Thyroid gland (tissue), 4 donors: ENCODE measurements around the gene CCR8. TPM values are rescaled to one million over a fixed set of nuclear protein-coding genes. Genes with fewer than 3 reads are reported as not detected.

Source experiments
- DNase-seq, 2 donors: peaks; one replicate each; pipeline ENCODE4 v3.0.0-alpha.2; 2019
- H3K27ac ChIP-seq, 3 donors: fragments of 200-600 bp; sonication (generic); 1 replicate in 2 of 3; 2 replicates in 1 of 3; pipeline ENCODE4 v1.5.1; 2016 to 2019; ENCODE audit warnings: mild to moderate bottlenecking in 1 of 3, moderate library complexity in 1 of 3
- H3K27me3 ChIP-seq: fragments of 200-600 bp; sonication (generic); one replicate; pipeline ENCODE4 v1.5.1; 2019
- H3K36me3 ChIP-seq, 2 donors: fragments of 200-600 bp; sonication (generic); one replicate each; pipeline ENCODE4 v1.5.1; 2016 to 2019
- H3K4me1 ChIP-seq, 2 donors: fragments of 200-600 bp; sonication (generic); one replicate each; pipeline ENCODE4 v1.5.1; 2017 to 2019
- H3K4me3 ChIP-seq, 3 donors: fragments of 200-600 bp; sonication (generic); replicated peaks in 1 of 3; 1 replicate in 2 of 3; 2 replicates in 1 of 3; pipeline ENCODE4 v1.5.1; 2016; ENCODE audit warnings: mild to moderate bottlenecking in 1 of 3
- H3K9me3 ChIP-seq: fragments of 200-600 bp; sonication (generic); one replicate; pipeline ENCODE4 v1.5.1; 2017
- POLR2A ChIP-seq, 2 donors: fragments of 450-650 bp; IDR thresholded peaks; one replicate each; pipeline ENCODE4 v1.6.1; 2017; ENCODE audit warnings: antibody characterized with exemption in 2 of 2, mild to moderate bottlenecking in 2 of 2, moderate library complexity in 1 of 2
- WGBS, 2 donors: methylation state at CpG; one replicate each; pipeline ENCODE4 v1.1.5; 2017; 5-methylcytosine and 5-hydroxymethylcytosine counted together
- intact Hi-C: fragments of 100-400 bp; cut with DNase I; formaldehyde crosslinking; loops from one replicate; pipeline ENCODE4 v1.15.1; 2023
- total RNA-seq, 4 donors: library from RNA; depleted of rRNA; stranded (reverse); fragments of >200 nt; gene quantifications; one replicate each; pipeline ENCODE4 v1.2.3, GENCODE V29; 2016
- TF ChIP-seq, protein P1 (sequence below), 6 experiments: fragments of 200-600 bp in 3 of 6; fragments of 450-650 bp in 3 of 6; sonication (generic) in 3 of 6; IDR thresholded peaks; one replicate each; pipeline ENCODE4 v1.5.1; 2016 to 2019; ENCODE audit warnings: antibody characterized with exemption in 6 of 6, mild to moderate bottlenecking in 2 of 6, inconsistent platforms in 1 of 6, moderate library complexity in 1 of 6

The CCR8 gene
- total RNA-seq, 4 donors from 2014 or later: not detected

DNA sequence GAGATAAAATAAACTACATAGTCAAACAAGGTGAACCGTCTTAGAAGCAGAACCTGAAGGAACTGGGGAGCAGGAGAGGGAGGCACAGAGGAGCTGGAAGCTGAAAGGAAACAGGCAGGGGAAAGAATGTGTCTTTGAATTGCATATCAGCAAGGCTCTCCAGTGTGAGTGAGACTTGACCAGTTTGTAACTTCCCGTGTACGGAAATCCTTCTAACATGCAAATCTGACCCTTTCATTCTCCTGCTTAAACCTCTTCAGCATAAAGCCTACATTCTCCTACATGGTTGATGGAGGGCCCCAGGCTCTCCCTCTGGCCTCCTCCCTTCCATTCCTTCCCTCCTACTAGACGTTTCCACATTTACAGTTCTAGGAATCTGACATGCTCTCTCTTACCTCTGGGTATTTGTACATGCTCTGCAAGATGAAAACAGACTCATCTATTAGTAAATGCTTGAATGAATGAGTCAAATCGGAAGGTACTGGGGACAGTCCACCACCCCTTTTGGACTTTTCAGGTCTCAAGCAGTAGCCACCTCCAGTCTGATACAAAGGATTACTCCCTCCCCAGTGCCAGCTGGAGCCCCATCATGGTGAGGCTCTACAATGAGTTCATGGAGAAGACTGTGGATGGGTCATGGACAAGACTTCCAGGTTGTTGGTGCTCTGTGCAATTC is 47.6 kb downstream of the CCR8 start:
- H3K27me3 ChIP-seq: no peaks in the 10 kb centered on the region
- no peaks in the 10 kb centered on the region for H3K9me3 ChIP-seq
- H3K4me3 ChIP-seq: no peak overlapping the region
- no peak for DNase-seq
- H3K27ac ChIP-seq: no peak overlapping the region
- peaks cover 0 to 3% of the 10 kb centered on the region in 2 donors for H3K4me1 ChIP-seq
- intact Hi-C loops: loop anchor here (5.0 kb wide), 1 partner anchor 85 kb away; no protein-coding TSS in a partner anchor
- TF ChIP-seq, protein P1, sequence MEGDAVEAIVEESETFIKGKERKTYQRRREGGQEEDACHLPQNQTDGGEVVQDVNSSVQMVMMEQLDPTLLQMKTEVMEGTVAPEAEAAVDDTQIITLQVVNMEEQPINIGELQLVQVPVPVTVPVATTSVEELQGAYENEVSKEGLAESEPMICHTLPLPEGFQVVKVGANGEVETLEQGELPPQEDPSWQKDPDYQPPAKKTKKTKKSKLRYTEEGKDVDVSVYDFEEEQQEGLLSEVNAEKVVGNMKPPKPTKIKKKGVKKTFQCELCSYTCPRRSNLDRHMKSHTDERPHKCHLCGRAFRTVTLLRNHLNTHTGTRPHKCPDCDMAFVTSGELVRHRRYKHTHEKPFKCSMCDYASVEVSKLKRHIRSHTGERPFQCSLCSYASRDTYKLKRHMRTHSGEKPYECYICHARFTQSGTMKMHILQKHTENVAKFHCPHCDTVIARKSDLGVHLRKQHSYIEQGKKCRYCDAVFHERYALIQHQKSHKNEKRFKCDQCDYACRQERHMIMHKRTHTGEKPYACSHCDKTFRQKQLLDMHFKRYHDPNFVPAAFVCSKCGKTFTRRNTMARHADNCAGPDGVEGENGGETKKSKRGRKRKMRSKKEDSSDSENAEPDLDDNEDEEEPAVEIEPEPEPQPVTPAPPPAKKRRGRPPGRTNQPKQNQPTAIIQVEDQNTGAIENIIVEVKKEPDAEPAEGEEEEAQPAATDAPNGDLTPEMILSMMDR (IDR thresholded peaks at IDR 0.05): no peak
- no peak for TF ChIP-seq POLR2A (IDR thresholded peaks at IDR 0.05)
- 74 to 76% methylated on average over 5 of the region's 5 CpGs for WGBS, 2 donors
- H3K36me3 ChIP-seq: no peaks in the 10 kb centered on the region

DNA sequence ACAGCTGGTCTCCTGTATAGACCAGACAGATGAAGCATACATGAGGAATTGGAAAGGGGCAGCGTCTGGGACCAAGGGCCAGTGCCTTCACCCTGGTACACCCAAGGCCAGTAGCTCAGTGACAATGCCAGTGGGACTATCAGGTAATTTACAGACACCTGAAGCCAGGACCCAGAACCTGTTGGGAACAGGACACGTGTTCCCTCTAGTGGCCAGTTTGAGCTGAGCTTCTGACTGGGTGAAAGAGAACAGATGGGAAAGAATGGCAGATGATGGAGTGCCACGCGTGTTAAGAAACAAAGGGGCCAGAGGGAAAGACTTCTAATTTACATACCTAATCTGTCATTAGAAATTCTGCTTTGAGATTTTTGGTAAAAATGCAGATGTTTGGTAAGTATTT is 48.6 kb downstream of the CCR8 start:
- TF ChIP-seq, protein P1 (IDR thresholded peaks at IDR 0.05): peak in 5 of 6 experiments; percentile 64 to 81 (median 80)
- TF ChIP-seq POLR2A (IDR thresholded peaks at IDR 0.05): no peak
- WGBS, 2 donors: 28 to 30% methylated on average over 4 of the region's 4 CpGs
- Histone ChIP-seq H3K4me1 (peaks cover 5 to 8% of the 10 kb centered on the region in 2 donors), H3K27me3 (no peaks in the 10 kb centered on the region), H3K4me3 (no peak overlapping the region), H3K36me3 (no peaks in the 10 kb centered on the region), H3K27ac (no peak overlapping the region), H3K9me3 (no peaks in the 10 kb centered on the region)
- peak; percentile 74 to 75 for DNase-seq
- intact Hi-C loops: loop anchor here (5.0 kb wide), 1 partner anchor 86 kb away; no protein-coding TSS in a partner anchor

DNA sequence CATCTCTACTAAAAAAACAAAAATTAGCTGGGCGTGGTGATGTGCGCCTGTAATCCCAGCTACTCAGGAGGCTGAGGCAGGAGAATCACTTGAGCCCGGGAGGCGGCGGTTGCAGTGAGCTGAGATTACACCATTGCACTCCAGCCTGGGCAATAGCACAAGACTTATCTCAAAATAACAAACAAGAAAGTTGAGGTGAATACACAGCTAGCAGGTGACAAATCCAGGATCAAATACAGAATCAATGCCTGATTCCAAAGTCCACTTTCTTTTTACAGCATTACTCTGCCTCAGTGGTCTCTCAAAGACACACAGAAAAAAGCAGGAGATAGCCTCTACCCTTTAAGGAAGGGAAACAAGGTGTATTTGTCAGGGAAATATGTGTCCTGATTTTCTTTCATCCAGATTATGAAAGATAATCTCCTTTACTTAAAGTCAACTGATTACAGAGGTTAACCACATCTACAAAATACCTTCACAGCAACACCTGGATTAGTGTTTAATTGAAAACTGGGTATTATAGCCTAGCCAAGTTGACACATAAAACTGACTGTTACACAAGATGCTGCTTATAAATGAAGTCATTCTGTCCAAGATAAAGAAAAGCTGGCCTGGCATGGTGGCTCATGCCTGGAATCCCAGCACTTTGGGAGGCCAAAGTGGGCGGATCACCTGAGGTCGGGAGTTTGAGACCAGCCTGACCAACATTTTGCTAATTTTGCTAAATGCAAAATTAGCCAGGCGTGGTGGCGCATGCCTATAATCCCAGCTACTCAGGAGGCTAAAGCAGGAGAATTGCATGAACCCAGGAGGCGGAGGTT is 49.7 kb downstream of the CCR8 start:
- Histone ChIP-seq H3K36me3 (no peaks in the 10 kb centered on the region), H3K27ac (no peak overlapping the region), H3K9me3 (no peaks in the 10 kb centered on the region), H3K27me3 (no peaks in the 10 kb centered on the region), H3K4me1 (peaks cover 5 to 8% of the 10 kb centered on the region in 2 donors), H3K4me3 (no peak overlapping the region)
- TF ChIP-seq POLR2A (IDR thresholded peaks at IDR 0.05): no peak
- TF ChIP-seq, protein P1 (IDR thresholded peaks at IDR 0.05): no peak
- no peak for DNase-seq
- intact Hi-C loops: loop anchor here (5.0 kb wide), 1 partner anchor 87 kb away; no protein-coding TSS in a partner anchor
- 96 to 98% methylated on average over 10 of the region's 10 CpGs for WGBS, 2 donors

DNA sequence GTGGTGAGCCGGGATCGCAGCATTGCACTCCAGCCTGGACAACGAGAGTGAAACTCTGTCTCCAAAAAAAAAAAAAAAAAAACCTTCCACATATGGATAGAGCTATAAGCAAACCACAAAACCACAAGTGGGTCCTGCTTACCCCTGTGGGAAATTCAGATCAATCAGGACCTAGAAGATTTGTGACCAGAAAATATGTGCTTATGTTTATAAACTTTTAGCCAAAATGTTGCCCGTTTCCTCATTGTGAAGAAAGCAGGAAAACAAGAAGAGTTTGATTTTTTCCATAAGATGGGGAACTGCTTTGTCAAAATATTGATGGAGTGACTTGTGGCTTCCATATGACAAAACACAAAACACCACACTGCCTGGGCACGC is 50.3 kb downstream of the CCR8 start:
- Histone ChIP-seq H3K27me3 (no peaks in the 10 kb centered on the region), H3K27ac (no peak overlapping the region), H3K4me1 (peaks cover 8 to 9% of the 10 kb centered on the region in 2 donors), H3K4me3 (no peak overlapping the region), H3K9me3 (no peaks in the 10 kb centered on the region), H3K36me3 (no peaks in the 10 kb centered on the region)
- no peak for TF ChIP-seq POLR2A (IDR thresholded peaks at IDR 0.05)
- TF ChIP-seq, protein P1 (IDR thresholded peaks at IDR 0.05): no peak
- DNase-seq: no peak
- WGBS, 2 donors: 87 to 96% methylated on average over 5 of the region's 5 CpGs
- intact Hi-C loops: loop anchor here (5.0 to 10.0 kb wide), 2 partner anchors 87 to 195 kb away; no protein-coding TSS in a partner anchor
